Endothelial cell of umbilical vein (primary cell): ENCODE results near the gene RPS15A. TPM values are rescaled to one million over a fixed set of nuclear protein-coding genes. Genes with fewer than 3 reads are reported as not detected.
A peak's percentile ranks its signal among the peaks of the same experiment; 100 is the strongest.

Experiments
- Bru-seq: library from RNA; stranded (reverse); fragments of 400-500 nt; gene quantifications from one replicate; lab custom pipeline; 2021; lab: Mats Ljungman, UMichigan
- BruChase-seq, 2 experiments: library from RNA; stranded (reverse); fragments of 400-500 nt; gene quantifications; one replicate each; lab custom pipeline; 2021; lab: Mats Ljungman, UMichigan
- BruUV-seq: library from RNA; stranded (reverse); fragments of 400-500 nt; replicated peaks from 2 replicates; lab custom pipeline; 2021; lab: Mats Ljungman, UMichigan
- CTCF ChIA-PET: fragments of 300-600, 350-600 bp; sonication (Branson Sonifier 250); formaldehyde crosslinking; loops from one replicate; lab custom pipeline; 2021; ENCODE audit warnings: antibody characterized with exemption, inconsistent platforms; lab: Charles Lee
- POLR2A ChIA-PET: fragments of 300-600, 350-600 bp; sonication (Branson Sonifier 250); formaldehyde crosslinking; loops from one replicate; lab custom pipeline; 2021; ENCODE audit warnings: antibody characterized with exemption, inconsistent platforms; lab: Charles Lee
- DNase-seq: peaks from one replicate; pipeline ENCODE4 v3.0.0-alpha.2; 2011; ENCODE audit warnings: low read depth, low spot score
- FAIRE-seq: peaks from 2 replicates; lab custom pipeline; 2011; peaks lifted over from hg19 to GRCh38; lab: Jason Lieb, UNC
- H2AFZ ChIP-seq: 2 replicates; pipeline ENCODE4 v1.6.0; 2012; ENCODE audit warnings: low read depth, low read length, control low read depth, inconsistent platforms
- H3K27ac ChIP-seq: 2 replicates; pipeline ENCODE4 v1.5.1; 2011; ENCODE audit warnings: low read depth, mild to moderate bottlenecking, control low read depth, low read length, moderate library complexity; ENCODE audit not compliant: insufficient read depth
- H3K27me3 ChIP-seq, 2 experiments: 2 replicates each; pipeline versions ENCODE4 v1.6.0 to v1.6.1; 2011; ENCODE audit warnings: low read length in 2 of 2, mixed read lengths in 1 of 2; ENCODE audit not compliant: control insufficient read depth in 2 of 2, insufficient read depth in 2 of 2
- H3K36me3 ChIP-seq, 2 experiments: 2 replicates in 1 of 2; 3 replicates in 1 of 2; pipeline ENCODE4 v1.5.1; 2011; ENCODE audit warnings: low read length in 2 of 2, mild to moderate bottlenecking in 1 of 2, moderate library complexity in 1 of 2; ENCODE audit not compliant: control insufficient read depth in 2 of 2, insufficient read depth in 2 of 2; ENCODE audit errors: extremely low read depth in 1 of 2
- H3K4me1 ChIP-seq: 3 replicates; pipeline ENCODE4 v1.5.1; 2011; ENCODE audit warnings: mild to moderate bottlenecking, low read length; ENCODE audit not compliant: control insufficient read depth, insufficient read depth; ENCODE audit errors: extremely low read depth
- H3K4me2 ChIP-seq: 2 replicates; pipeline ENCODE4 v1.6.1; 2011; ENCODE audit warnings: low read length, control low read depth, mixed read lengths; ENCODE audit not compliant: insufficient read depth
- H3K4me3 ChIP-seq, 3 experiments: fragments of 200-600 bp in 1 of 3; sonication (generic), shearing (Covaris generic) in 1 of 3; replicated peaks in 1 of 3; 2 replicates each; pipeline ENCODE4 v1.5.1; 2011 to 2016; ENCODE audit warnings: control low read depth in 3 of 3, low read length in 3 of 3, mild to moderate bottlenecking in 2 of 3, inconsistent platforms in 1 of 3, low read depth in 1 of 3, moderate library complexity in 1 of 3; ENCODE audit not compliant: insufficient read depth in 1 of 3
- H3K79me2 ChIP-seq: 2 replicates; pipeline ENCODE4 v1.6.0; 2012; ENCODE audit warnings: low read length, inconsistent platforms; ENCODE audit not compliant: control insufficient read depth, insufficient read depth
- H3K9ac ChIP-seq: replicated peaks from 2 replicates; pipeline ENCODE3; 2011; ENCODE audit warnings: low read length, control low read depth; ENCODE audit not compliant: insufficient read depth; ENCODE audit errors: extremely low read depth
- H3K9me1 ChIP-seq: replicated peaks from 3 replicates; pipeline ENCODE4 v1.6.0; 2011; ENCODE audit warnings: mild to moderate bottlenecking, low read length; ENCODE audit not compliant: control insufficient read depth, insufficient read depth; ENCODE audit errors: extremely low read depth
- H3K9me3 ChIP-seq: replicated peaks from 2 replicates; pipeline ENCODE4 v1.5.1; 2012; ENCODE audit warnings: low read length, inconsistent platforms; ENCODE audit not compliant: control insufficient read depth, insufficient read depth
- H4K20me1 ChIP-seq: replicated peaks from 2 replicates; pipeline ENCODE3; 2011; ENCODE audit warnings: mild to moderate bottlenecking, low read length; ENCODE audit not compliant: control insufficient read depth, insufficient read depth; ENCODE audit errors: extremely low read depth
- EZH2 ChIP-seq: IDR thresholded peaks from 2 replicates; pipeline ENCODE4 v1.6.1; 2012; ENCODE audit warnings: borderline replicate concordance, low read depth, mild to moderate bottlenecking, moderate library complexity, low read length, inconsistent platforms; ENCODE audit not compliant: severe bottlenecking
- FOS ChIP-seq: IDR thresholded peaks from 2 replicates; pipeline ENCODE4 v1.6.1; 2011; ENCODE audit warnings: mild to moderate bottlenecking, low read length, moderate library complexity, borderline replicate concordance; ENCODE audit not compliant: insufficient read depth
- GATA2 ChIP-seq: IDR thresholded peaks from 2 replicates; pipeline ENCODE4 v1.7.0; 2011; ENCODE audit warnings: low read depth, mild to moderate bottlenecking, moderate library complexity, mixed read lengths, low read length; ENCODE audit not compliant: insufficient read length, insufficient read depth
- MAX ChIP-seq: IDR thresholded peaks from 2 replicates; pipeline ENCODE4 v1.6.1; 2011; ENCODE audit not compliant: insufficient read depth, insufficient read length
- MYC ChIP-seq: IDR thresholded peaks from one replicate; pipeline ENCODE4 v1.6.1; 2011; ENCODE audit warnings: mild to moderate bottlenecking, low read depth, low read length
- POLR2A ChIP-seq: IDR thresholded peaks from 2 replicates; pipeline ENCODE4 v1.6.1; 2012; ENCODE audit warnings: low read depth, mild to moderate bottlenecking, control low read depth, low read length
- POLR2AphosphoS5 ChIP-seq: IDR thresholded peaks from 2 replicates; pipeline ENCODE4 v1.6.1; 2012; ENCODE audit warnings: low read depth, mild to moderate bottlenecking, control low read depth, low read length, moderate library complexity; ENCODE audit not compliant: insufficient read depth
- dilution Hi-C: fragments of 300-500 bp; cut with MboI; formaldehyde crosslinking; loops from one replicate; pipeline ENCODE4 v1.15.0; 2019; ENCODE audit warnings: low sequenced_read_pairs; ENCODE audit not compliant: extremely low pct_ligation_motif_present
- intact Hi-C: fragments of 100-400 bp; cut with micrococcal nuclease; formaldehyde crosslinking; loops from one replicate; pipeline ENCODE4 v1.10.0; 2022
- long read RNA-seq: library from polyadenylated mRNA; stranded (forward); transcript quantifications from one replicate; pipeline ENCODE4 v2.0.0, GENCODE V29; 2021
- polyA minus RNA-seq, 3 experiments: library from RNA; depleted of rRNA, polyadenylated mRNA; stranded (reverse); fragments of >200 nt; gene quantifications; 1 replicate in 1 of 3; 2 replicates in 2 of 3; pipeline ENCODE4 v1.2.3, GENCODE V29; 2011
- polyA plus RNA-seq, 4 experiments: library from polyadenylated mRNA; depleted of rRNA in 3 of 4; stranded (reverse) in 3 of 4; unstranded in 1 of 4; fragments of >200 nt; gene quantifications; 2 replicates each; pipeline versions ENCODE4 v1.2.1 to v1.2.3, GENCODE V29; 2011 to 2012; ENCODE audit warnings: missing spikeins in 1 of 4
- total RNA-seq: library from RNA; stranded (reverse); gene quantifications from 2 replicates; pipeline ENCODE4 v1.2.3, GENCODE V29; 2021

RPS15A gene
- 1,299 and 1,300 TPM in 2 replicates for total RNA-seq
- 3,719 and 4,163 TPM in 2 replicates for polyA plus RNA-seq
- polyA plus RNA-seq (2011; cell fraction: cytosol; rRNA removed) = 5,885 and 6,474 TPM in 2 replicates
- 1,198 and 1,313 TPM in 2 replicates for polyA plus RNA-seq (2011; cell fraction: nucleus; rRNA removed)
- polyA plus RNA-seq (2012) = 2,862 and 3,456 TPM in 2 replicates
- 885 and 1,100 TPM in 2 replicates for polyA minus RNA-seq
- polyA minus RNA-seq (2011; cell fraction: cytosol; rRNA and poly(A)+ RNA removed) = 345 TPM
- 106 and 139 TPM in 2 replicates for polyA minus RNA-seq (2011; cell fraction: nucleus; rRNA and poly(A)+ RNA removed)
- Bru-seq, nascent RNA = percentile 98 among the genes with signal in this experiment
- percentile 98 among the genes with signal in this experiment for BruChase-seq, experiment 1, labeled RNA remaining after a 6-hour chase
- BruChase-seq, experiment 2, labeled RNA remaining after a 2-hour chase = percentile 95 among the genes with signal in this experiment
- long read RNA-seq, transcript RPS15A-210 (4 exons, 418 nt) = minor isoform, 12 of 2,454 reads
- long read RNA-seq, transcript RPS15A-211 (1 exons, 3,828 nt) = minor isoform, 13 of 2,454 reads
- long read RNA-seq, transcript RPS15A-203 (5 exons, 525 nt) = major isoform, 2,072 of 2,454 reads
- long read RNA-seq, transcript RPS15A-201 (5 exons, 2,203 nt) = minor isoform, 174 of 2,454 reads
- long read RNA-seq, partial matches to known transcripts = 155 of 2,454 reads
- long read RNA-seq, other reads (novel, unspliced or antisense) = 19 of 2,454 reads

- Histone ChIP-seq H3K27ac (peak within 1 kb of the TSS; percentile 72), H3K9me3 (no peaks in the 10 kb centered on the region), H4K20me1 (peaks cover 9% of the 10 kb centered on the region), H3K79me2 (peaks cover 57% of the 10 kb centered on the region), H3K9ac (peak within 1 kb of the TSS; percentile 92), H2AFZ (peak within 1 kb of the TSS; percentile 43), H3K4me1 (peaks cover 41% of the 10 kb centered on the region), H3K4me2 (peak within 1 kb of the TSS; percentile 86), H3K27me3 (no peaks in the 10 kb centered on the region), H3K9me1 (no peaks in the 10 kb centered on the region), H3K36me3 (peaks cover 17 to 32% of the 10 kb centered on the region in 2 experiments), H3K4me3 (peak within 1 kb of the TSS; percentile 78 to 97 (median 86))
- no TSS peak for BruUV-seq
- ChIA-PET POLR2A (interaction anchor here (0.6 to 6.3 kb wide), 4 partner anchors 10 to 327 kb away, joined by 3 to 81 read pairs (median 8); partner anchors contain the start of gene ARL6IP1), CTCF (interaction anchor here (1.0 to 7.2 kb wide), 2 partner anchors 12 to 16 kb away, joined by 3 to 80 read pairs; partner anchors contain the start of gene ARL6IP1)
- dilution Hi-C loops (loop anchor here (25.0 kb wide), 1 partner anchor 322 kb away; the partner anchor contains the start of gene ITPRIPL2), intact Hi-C loops (loop anchor here (1.0 kb wide), 1 partner anchor 11 kb away; the partner anchor contains the start of gene ARL6IP1)
- TF ChIP-seq POLR2A (peak; percentile 88), FOS (no peak), MAX (no peak), EZH2 (no peak), MYC (no peak), POLR2AphosphoS5 (peak; percentile 93), GATA2 (no peak)
- FAIRE-seq (peak; percentile 94), DNase-seq (peak; percentile 94)
Observed at GRCh38 chr16:18789850-18790706, at the start of gene RPS15A. RPS15A (minus strand) TSS chr16:18790334; CDS start chr16:18789113, 1,221 bp downstream.
